HG02938 (cell line): ENCODE results near the gene FOSB.
A peak's percentile ranks its signal among the peaks of the same experiment; 100 is the strongest.

Source experiments
- ATAC-seq: cut with Tn5 transposase; IDR thresholded peaks from one replicate; pipeline ENCODE4 v1.9.1; 2021; ENCODE audit warnings: mild to moderate bottlenecking, moderate library complexity; ENCODE audit not compliant: unreplicated experiment

The FOSB gene

DNA sequence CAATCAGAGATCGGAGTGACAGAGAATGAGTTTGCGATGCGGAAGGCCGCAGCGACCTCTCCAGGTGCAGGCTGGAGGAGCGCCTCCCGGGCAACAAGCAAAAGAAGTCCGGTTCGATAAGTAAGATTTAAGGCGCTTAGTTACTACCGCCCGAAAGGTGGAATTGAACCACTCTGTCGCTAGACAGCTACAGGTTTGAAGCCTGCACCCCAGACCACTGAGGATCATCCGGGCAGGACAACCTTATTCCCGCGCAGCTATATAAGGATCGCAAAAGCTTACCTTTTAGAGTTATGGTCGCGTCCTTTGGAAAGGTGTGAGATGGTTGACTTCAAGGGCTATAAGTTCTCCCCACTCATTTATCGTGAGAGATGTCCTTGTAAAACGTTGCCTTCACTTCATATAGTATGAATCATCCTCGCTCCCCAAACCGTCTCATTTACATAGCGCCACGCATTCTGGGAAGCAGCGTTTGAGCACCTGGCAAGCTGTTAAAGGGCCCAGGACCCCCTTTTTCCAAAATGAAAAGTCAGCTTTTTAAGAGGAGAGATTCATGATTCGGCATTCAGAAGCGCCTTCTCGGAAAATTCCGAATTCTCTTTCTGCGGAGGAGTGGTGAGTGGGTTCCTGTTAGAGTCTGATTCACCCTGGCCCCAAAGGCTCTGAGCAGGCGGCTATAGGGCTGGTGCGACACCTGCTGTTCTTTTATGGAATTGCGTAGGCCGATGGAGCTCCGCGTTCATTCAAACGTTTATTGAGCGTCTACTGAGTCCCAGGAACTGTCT lies 10.8 kb downstream of the FOSB start:
- peak; percentile 60 for ATAC-seq

DNA sequence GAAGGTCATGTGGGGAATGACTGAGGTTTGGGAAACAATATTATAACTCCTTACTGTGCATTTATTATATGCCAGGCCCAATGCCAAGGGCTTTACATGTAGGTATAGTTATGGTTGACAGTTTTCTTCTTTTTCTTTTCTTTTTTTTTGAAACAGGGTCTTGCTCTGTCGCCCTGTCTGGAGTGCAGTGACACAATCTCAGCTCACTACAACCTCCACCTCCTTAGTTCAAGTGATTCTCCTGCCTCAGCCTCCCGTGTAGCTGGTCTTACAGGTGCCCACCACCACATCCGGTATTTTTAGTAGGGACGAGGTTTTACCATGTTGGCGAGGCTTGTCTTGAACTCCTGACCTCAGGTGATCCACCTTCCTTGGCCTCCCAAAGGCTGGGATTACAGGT lies 15.2 kb downstream of the FOSB start:
- ATAC-seq: no peak

DNA sequence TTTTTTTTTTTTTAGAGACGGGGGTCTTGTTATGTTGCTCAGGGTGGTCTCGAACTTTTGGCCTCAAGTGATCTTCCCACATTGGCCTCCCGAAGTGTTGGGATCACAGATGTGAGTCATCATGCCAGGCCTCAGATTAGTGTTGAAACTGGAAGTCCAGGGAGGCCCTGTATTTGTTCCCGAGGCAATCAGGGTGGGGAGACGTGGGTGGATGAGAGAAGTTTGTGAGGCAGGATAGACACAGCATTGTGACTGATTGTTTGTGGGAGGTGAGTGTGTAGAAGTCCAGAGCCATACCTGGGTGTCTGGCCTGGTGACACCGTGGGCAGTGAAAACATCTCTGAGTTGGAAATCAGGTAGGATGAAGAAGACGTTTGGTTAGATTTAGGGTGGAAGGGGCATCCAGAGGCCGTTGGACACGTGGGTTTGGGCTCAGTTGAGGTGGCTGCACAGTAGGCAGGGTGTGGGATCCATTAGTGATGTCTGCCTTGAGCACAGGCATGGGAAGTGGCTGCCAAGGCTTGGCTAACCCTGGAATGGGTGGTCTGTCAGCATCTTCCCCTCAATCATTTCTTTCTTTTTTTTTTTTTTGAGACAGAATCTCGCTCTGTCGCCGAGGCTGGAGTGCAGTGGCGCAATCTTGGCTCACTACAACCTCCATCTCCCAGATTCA lies 16.6 kb downstream of the FOSB start:
- ATAC-seq: no peak

DNA sequence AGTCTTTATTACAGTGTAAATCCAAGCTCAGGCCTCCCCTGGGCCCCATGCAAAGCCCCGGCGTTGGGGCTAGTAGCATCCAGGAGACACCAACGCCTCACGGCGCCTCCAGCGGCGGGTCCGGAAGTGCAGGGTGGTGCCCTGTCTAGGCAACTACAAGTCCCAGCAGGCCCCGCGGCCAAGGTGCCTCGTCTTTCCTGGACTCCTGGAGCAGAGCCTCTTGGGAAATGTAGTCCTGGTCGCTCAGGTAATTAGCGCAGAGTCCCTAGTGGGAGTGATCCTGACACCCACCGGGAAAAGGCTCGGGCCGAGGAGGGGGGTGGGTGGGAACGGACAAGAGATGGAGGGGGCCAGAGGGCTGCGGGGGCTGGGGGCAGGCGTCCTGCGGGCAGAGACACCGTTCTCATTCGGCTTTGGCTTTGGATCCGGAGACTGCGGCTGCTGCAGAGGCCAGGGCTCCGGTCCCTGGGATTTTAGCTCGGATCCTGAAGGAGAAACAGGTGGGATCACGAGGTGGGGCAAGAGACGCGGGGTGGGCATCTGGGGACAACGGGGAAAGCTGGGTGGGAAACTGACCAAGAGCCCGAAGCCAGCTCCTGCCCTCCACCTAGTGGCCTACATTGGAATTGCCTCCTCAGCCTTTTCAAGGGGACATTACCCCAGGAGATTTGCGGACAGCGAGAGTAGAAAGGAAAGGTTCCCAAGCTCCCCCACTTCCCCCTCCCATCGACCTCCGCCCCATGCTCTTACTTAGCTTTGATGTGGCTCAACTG lies 17.7 kb downstream of the FOSB start:
- peak; percentile 62 for ATAC-seq

DNA sequence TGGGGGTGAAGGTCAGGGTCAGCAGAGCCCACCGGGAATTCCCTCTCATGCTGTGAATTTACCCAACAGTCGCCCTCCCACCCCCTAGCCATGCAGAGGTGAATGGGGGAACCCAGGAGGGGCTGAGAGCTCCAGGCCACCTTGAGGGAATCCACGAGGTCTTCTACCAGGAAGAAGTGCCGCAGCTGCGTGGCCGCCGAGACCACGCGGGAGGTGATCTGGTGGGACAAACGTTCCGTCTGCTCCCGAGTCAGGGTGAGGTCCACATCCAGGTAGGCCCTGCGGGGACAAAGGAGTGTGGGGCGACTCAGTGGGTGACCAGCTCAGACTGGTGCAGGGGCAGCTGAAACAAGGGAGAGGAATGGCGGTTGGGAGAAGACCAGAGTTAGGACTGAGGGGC lies 20.9 kb downstream of the FOSB start:
- ATAC-seq: no peak

DNA sequence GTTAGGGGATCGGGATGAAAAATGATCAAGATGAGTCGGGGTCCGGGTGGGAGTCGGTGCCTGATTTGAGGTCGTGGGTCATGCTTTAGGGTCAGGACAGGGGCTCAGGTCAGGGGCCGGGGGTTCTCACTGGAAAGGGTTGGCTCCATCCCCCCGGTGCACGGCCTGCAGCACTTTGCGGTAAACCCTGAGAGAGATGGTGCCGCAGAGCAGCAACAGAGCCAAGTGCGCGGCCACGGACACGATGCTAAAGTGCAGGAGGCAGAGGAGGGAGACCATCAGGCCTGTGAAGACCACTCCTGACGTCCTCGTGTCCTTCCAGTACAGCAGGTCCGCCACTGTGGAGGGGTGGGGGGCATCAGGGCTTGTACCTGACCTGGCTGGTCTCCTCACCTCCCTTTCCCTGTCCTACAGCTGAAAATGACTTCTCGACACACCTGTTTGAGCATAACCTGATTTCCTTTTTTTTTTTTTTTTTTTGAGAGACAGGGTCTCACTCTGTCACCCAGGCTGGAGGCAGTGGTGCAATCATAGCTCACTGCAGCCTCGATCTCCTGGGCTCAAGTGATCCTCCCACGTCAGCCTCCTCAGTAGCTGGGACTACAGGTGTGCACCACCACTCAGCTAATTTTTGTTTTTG lies 21.5 kb downstream of the FOSB start:
- no peak for ATAC-seq

DNA sequence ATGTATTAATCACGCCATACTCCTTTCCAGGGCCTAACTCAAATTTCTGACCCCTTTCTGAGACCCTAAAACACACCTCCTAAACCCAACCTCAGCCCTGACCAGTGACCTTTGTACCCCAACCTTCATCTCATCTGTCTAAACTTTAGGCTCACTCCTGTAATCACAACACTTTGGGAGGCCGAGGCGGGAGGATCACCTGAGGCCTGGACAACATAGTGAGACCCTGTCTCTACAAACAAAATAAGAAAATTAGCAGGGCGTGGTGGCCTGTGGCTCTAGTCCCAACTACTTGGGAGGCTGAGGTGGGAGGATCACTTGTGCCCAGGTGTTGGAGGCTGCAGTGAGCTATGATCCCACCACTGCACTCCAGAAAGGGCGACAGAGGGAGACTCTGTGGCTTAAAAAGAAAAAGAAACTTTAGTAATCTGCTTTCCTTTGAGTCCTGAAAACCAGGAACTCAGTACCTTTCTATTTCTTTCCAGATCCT lies 24.4 kb downstream of the FOSB start:
- ATAC-seq: no peak

DNA sequence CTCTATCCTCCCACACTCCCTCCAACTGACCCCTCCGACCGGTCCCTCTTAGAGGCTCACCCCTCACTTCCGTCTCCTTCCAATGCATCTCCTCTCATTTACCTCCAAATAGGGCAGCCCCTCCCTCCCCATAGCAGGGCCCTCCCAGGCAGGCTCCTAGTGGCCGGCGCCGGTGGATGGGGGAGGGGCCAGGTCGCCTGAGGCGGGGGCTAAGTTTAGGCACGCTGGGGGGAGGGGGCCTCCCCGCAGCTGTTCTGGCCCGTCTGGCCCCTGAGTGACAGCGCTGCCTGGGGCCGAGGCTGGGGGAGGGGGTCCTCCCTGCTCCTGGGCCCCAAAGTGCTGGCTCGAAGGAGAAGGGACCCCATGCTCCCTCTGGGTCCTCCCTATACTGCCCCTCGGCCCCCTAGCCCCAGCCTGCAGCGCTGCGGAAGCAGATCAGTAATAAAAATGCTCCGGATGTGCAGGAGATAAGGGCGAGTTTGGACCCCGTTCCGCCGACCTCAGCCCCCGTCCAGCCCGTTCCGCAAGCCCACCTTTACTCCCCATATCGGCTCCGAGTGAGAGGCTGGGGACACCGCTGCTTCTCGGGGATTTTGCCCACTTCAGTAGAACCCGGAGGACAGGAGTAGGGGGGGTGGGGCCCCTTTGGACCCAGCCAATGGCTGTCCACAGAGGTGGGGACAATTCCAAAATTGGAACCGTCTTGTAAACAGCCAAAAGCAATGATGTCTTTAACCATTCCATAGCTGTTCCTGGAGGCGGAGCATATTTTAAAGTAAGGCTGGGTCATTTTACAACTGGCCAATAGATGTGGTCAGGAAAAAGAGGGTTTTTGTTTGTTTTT lies 25.1 kb downstream of the FOSB start:
- no peak for ATAC-seq

DNA sequence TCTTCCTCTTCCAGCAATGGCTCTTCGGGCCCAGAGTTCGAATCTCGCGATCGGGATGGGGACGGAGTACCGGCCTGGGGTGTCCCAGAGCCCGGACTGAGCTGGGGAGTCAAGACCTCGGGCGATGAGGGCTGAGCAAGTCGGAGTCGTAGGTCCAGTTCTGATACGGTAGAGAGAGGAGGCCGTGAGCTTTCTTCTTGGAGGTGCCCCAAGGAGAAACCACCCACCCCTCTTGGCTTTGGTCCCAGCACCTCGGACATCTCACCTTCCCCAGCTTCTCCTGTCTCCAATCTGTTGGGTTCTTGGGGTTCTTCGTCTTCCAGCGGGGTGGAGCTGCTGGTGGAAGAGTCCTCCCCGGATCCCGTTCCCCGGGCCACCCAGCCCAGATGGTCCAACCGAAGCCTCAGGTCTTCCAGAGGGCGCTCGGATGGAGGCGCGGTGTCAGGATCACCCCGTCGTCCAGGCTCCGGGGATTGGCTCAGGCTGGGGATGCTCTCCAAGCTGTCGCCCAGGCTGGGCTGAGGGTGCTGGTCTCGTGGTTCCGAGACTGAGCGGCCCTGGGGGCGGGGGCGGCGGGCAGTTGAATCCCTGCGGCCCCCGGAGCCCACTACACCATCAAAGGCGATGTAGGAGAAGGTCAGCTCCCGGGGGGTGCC lies 26.6 kb downstream of the FOSB start:
- no peak for ATAC-seq

DNA sequence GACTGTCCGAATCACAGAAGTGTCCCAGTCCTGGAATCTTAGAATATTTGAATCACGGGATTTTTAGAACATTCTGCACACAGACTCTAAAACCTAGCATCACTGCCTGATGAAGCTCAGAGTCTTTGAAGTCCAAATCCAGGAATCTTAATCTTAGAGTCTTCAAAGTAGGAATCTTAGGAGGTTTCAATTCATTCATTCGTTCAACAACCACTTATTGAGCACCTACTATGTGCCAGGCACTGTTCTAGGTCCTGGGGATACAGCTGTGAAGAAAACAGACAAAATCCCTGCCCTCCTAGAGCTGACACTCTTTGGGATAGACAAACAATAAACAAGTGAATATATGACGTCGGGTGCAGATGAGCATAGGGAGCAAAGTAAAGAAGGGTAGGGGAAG lies 27.4 kb downstream of the FOSB start:
- no peak for ATAC-seq

DNA sequence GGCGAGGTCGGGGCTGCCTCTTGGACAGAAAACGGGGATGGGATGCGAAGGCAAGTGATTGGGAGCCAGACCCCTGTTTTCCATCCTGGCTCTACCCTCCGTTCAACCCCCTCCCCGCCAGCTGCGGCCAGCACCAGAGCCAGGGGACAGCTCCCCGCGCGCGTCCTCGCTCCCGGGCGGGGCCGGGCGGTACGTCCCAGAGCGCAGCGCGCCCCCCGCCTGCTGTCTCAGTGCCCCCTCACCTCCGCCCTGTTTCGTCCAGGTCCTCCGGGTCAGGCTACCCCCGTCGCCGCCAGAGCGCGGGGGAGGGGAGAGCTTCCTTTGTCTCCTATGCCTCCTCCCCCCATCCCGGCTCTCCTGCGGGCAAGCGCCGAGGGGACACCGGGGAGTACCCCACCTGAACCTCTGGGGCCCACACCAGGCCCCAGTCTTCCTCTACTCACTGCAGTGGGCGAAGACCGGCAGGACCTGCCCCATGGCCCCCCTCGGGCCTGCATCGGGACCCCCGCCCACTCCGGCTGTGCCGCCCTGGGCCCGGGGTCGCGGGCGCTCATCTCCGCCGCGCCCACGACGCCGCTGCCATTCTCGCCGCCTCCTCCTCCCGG lies 28.7 kb downstream of the FOSB start:
- ATAC-seq: no peak

DNA sequence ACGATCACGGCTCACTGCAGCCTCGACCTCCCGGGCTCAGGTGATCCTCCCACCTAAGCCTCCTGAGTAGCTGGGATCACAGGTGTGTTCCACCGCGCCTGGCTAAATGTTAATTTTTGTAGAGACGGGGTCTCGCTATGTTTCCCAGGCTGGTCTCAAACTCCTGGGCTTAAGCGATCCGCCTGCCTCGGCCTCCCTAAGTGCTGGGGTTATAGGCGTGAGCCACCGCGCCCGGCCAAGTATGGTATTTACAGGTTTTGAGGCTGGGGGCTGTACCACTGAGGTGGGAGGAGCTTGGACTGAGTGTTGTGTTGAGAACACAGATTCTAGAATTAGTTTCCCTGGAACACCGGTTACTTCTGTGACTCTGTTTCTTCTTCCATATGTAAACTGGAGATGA lies 30.0 kb downstream of the FOSB start:
- no peak for ATAC-seq

DNA sequence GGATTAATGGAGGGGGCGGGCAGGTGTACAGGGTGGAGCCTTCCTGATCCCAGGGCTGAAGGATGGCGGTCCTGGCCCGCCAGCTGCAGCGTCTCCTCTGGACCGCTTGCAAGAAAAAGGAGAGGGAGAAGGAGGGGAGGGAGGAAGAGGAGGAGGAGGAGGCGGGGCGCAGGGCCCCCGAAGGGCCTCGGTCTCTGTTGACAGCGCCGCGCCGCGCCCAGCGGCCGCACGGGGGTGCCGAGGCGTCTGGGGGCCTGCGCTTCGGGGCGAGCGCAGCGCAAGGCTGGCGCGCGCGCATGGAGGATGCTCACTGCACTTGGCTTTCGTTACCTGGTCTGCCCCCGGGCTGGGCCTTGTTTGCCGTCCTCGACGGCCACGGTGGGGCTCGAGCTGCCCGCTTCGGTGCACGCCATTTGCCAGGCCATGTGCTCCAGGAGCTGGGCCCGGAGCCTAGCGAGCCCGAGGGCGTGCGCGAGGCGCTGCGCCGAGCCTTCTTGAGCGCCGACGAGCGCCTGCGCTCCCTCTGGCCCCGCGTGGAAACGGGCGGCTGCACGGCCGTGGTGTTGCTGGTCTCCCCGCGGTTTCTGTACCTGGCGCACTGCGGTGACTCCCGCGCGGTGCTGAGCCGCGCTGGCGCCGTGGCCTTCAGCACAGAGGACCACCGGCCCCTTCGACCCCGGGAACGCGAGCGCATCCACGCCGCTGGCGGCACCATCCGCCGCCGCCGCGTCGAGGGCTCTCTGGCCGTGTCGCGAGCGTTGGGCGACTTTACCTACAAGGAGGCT lies 30.8 kb downstream of the FOSB start, which contains the start of gene PPM1N:
TSS of gene PPM1N (plus strand) at position 33 of the 785 bp plus-strand sequence. CDS start at position 63, 30 bp downstream.
- no peak for ATAC-seq

DNA sequence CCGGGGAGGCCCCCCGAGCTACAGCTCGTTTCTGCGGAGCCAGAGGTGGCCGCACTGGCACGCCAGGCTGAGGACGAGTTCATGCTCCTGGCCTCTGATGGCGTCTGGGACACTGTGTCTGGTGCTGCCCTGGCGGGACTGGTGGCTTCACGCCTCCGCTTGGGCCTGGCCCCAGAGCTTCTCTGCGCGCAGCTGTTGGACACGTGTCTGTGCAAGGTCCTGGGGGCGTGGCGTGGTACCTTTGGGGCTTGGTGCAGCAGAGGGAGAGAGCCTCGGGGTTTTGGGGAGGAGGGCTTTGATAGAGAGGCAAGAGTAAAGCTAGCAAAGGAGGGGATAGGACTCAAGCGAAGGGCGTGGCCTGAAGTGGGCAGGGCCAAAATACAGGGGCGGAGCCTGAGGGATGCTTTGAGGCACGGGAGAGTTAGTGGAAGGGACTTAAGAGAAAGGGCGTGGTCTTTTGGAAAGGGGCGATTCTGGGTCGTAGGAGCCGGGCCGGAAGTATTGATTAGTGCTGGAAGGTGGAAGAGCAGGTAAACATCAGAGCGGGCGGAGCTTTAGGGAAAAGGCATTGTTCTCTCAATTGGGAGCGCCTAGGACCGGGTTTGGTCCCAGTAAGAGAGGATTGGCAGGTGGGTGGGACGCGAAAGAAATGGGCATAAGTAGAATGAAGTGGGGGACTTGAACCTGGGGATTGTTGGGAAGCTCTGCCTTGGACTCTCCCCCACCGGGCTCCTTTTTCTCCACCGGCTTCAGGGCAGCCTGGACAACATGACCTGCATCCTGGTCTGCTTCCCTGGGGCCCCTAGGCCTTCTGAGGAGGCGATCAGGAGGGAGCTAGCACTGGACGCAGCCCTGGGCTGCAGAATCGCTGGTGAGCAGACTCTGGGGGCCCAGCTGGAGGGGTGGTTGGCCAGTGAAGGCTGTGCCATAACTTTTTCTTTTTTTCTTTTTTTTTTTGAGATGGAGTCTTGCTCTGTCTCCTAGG lies 31.7 kb downstream of the FOSB start:
- ATAC-seq: no peak

DNA sequence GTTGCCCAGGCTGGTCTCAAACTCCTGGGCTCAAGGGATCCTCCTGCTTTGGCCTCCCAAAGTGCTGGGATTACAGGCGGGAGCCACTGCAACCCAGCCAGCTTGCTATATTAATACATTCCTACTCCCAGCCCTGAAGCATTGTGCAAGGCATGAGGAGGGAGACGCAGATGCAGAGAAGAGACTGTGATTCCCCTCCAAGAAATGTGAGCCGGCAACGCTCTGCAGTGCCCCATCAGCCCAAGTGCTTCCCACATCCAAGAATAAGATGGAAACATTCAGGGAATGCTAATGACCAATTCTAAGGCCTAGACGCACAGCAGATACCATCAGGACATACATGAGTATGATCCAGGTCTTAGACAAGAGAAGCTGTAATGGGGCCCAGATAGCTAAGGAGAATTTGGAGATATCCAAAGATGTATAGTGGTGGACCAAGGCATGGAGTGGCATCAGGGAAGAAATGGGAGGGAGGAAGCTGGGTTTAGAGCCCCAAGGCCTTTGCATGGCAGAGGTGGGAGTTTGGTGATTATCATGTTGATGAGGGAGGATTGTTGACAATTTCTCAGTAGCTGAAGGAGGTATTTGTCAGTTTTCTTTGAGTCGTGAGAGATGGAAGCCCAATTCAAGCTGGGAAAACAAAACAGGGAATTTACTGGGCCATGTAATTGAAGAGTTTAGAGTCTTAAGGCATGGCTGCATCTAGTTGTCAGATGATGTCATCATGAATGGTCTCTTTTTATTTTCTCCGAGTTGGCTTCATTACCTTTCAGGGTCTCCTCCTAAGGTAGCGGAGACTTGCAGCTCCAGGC lies 33.3 kb downstream of the FOSB start:
- no peak for ATAC-seq

DNA sequence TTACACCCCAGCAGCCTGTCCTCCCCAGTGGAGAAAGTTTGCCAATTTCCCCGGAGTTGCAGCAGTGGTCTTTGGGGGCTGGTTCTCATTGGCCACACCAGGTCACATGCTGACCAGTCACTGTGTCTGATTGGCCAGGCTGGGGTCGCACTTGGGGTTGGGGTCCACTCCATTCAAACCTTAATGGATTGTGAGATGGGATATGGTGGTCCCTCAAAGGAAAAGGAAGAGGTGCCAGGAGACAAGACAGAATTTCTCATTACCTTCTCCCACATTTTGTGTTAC lies 33.9 kb downstream of the FOSB start:
- ATAC-seq: no peak

DNA sequence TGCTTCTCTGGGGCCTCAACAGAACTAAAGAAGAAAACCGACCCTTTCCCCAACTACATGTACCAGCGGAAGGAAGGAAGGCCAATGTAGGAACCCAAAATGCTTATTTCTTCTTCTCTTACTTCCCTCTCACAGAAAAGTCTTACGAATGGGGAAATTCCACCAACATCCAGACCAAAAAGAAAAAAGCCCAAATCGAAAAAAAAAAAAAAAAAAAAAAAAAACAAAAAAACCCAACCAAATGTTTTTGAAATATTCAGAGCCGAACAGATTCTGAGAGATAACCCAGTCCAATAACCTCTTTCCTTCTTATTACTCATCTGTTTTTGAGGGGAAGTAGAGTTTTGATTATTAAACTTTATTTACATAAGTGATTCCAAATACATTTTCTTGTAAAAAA lies 34.3 kb downstream of the FOSB start:
- ATAC-seq: no peak
